HS-27A (cell line): ENCODE results near the gene ARHGAP42.
"Not testable (repeated sequence)": the region's sequence is repeated elsewhere in the genome, so short reads cannot be mapped to it uniquely, and the experiment has no call there.

Experiments used
- DNase-seq: peaks from one replicate; pipeline ENCODE4 v3.0.0-alpha.2; 2012; ENCODE audit warnings: low read depth, missing footprints

ARHGAP42 gene

GRCh38 chr11:100965346-100965745 lies 278.3 kb downstream of the ARHGAP42 start:
- no peak for DNase-seq

- no peak for DNase-seq
These were observed 279.3 kb downstream of the ARHGAP42 start for GRCh38 chr11:100966366-100966765.

- no peak for DNase-seq
These were observed 281.9 kb downstream of the ARHGAP42 start for GRCh38 chr11:100969008-100969407.

GRCh38 chr11:100970283-100971164 lies 283.4 kb downstream of the ARHGAP42 start:
- DNase-seq, result no peak

GRCh38 chr11:100972046-100972445 lies 285.0 kb downstream of the ARHGAP42 start:
- no peak for DNase-seq

- no peak for DNase-seq
These were observed 291.4 kb downstream of the ARHGAP42 start for GRCh38 chr11:100978442-100978841.

GRCh38 chr11:100978939-100979338 lies 291.9 kb downstream of the ARHGAP42 start:
- no peak for DNase-seq

- no peak for DNase-seq
These were observed 293.1 kb downstream of the ARHGAP42 start for GRCh38 chr11:100980156-100980555.

- DNase-seq, result no peak
These were observed 294.2 kb downstream of the ARHGAP42 start for GRCh38 chr11:100981196-100981824.

- no peak for DNase-seq
These were observed 297.6 kb downstream of the ARHGAP42 start for GRCh38 chr11:100984668-100985067.

GRCh38 chr11:100990931-100991330 lies 303.8 kb downstream of the ARHGAP42 start:
- DNase-seq, result no peak

GRCh38 chr11:100991541-100991940 lies 304.5 kb downstream of the ARHGAP42 start:
- no peak for DNase-seq

- no peak for DNase-seq
These were observed 307.9 kb downstream of the ARHGAP42 start for GRCh38 chr11:100994966-100995365.

GRCh38 chr11:100999756-101000155 lies 312.7 kb downstream of the ARHGAP42 start:
- no peak for DNase-seq

GRCh38 chr11:101003468-101003867 lies 316.4 kb downstream of the ARHGAP42 start:
- DNase-seq, result no peak

- no peak for DNase-seq
These were observed 322.0 kb downstream of the ARHGAP42 start for GRCh38 chr11:101008961-101009689.

- no peak for DNase-seq
These were observed 322.6 kb downstream of the ARHGAP42 start for GRCh38 chr11:101009690-101010055.

GRCh38 chr11:101010899-101011298 lies 323.8 kb downstream of the ARHGAP42 start:
- no peak for DNase-seq

- no peak for DNase-seq
These were observed 324.8 kb downstream of the ARHGAP42 start for GRCh38 chr11:101011881-101012280.

- DNase-seq, result not testable (repeated sequence)
These were observed 326.6 kb downstream of the ARHGAP42 start for GRCh38 chr11:101013702-101014101.

GRCh38 chr11:101014600-101015285 lies 327.7 kb downstream of the ARHGAP42 start:
- DNase-seq, result no peak

- DNase-seq, result no peak
These were observed 332.8 kb downstream of the ARHGAP42 start for GRCh38 chr11:101019870-101020269.
